ENCODE results near the gene PARP1. TPM values are rescaled to one million over a fixed set of nuclear protein-coding genes. Genes with fewer than 3 reads are reported as not detected.

Gene PARP1
- total RNA-seq, 5 donors from 2014 or later (not counting 1 experiment from before 2014, with no cell fraction given) = 79.1 to 133 (median 105) TPM

DNA sequence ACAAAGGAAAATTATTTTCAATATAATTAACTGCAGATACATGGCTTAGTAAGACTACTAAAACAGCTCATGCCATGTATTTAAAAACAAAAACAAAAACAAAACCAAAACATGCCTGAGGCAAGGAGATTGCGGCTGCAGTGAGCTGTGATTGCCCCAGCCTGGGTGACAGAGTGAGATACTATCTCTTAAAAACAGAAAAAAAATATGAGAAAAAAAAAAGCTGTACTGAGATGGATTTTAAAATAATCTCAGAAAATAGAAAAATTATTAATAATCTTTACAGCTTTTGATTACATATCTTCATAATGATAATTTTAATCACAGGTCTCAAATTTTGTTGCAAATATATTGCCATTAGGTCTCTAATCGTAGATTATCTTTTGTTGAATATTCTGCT is 74.9 kb downstream of the PARP1 start:
- DNase-seq (peak in 2 of 35 experiments; percentile 3 to 18), ATAC-seq (replicated peaks in 1 of 4) (peak in 2 of 4 experiments; percentile 32 to 47)
- Histone ChIP-seq H3K27me3 (replicated peaks in 1 of 2; ENCODE audit: control insufficient read depth in 2 of 2, extremely low read depth in 1 of 2, insufficient read depth in 2 of 2, low read length in 1 of 2) (no peaks in the 10 kb centered on the region), H3K36me3 (ENCODE audit: control insufficient read depth in 2 of 2, extremely low read depth in 1 of 2, insufficient read depth in 1 of 2, low read length in 1 of 2) (no peaks in the 10 kb centered on the region), H3K27ac (ENCODE audit: low read length) (no peak overlapping the region), H3K4me1 (ENCODE audit: control insufficient read depth in 1 of 2, extremely low read depth in 1 of 2, insufficient read depth in 2 of 2, low read length in 2 of 2) (peaks cover 0 to 2% of the 10 kb centered on the region in 2 experiments), H3K4me3 (ENCODE audit: control insufficient read depth in 1 of 2, extremely low read depth in 1 of 2, low read length in 1 of 2) (no peak overlapping the region), H3K9me3 (no peaks in the 10 kb centered on the region)
- Mint-ChIP-seq H3K9me3 (no peaks in the 10 kb centered on the region), H3K27me3 (no peaks in the 10 kb centered on the region), H3K27ac (no peak overlapping the region), H3K4me1 (peaks cover 0 to 8% (median 6%) of the 10 kb centered on the region in 3 donors), H3K4me3 (peak overlapping the region; percentile 11 to 45 (median 34)), H3K36me3 (no peaks in the 10 kb centered on the region)
- no CpG with 5 or more reads among the region's 2 CpGs for WGBS (ENCODE audit: insufficient coverage)
- CTCF ChIA-PET = interaction anchor here (0.6 to 2.8 kb wide), 12 partner anchors 9 to 907 kb away, joined by 3 to 16 read pairs (median 4); partner anchors contain the start of genes LIN9 (in 1 of the 2) and PARP1 (in 1 of the 2)
- POLR2A ChIA-PET = interaction anchor here (0.7 kb wide), 3 partner anchors 40 to 1902 kb away, joined by 3 to 5 read pairs (median 4); no protein-coding TSS in a partner anchor

DNA sequence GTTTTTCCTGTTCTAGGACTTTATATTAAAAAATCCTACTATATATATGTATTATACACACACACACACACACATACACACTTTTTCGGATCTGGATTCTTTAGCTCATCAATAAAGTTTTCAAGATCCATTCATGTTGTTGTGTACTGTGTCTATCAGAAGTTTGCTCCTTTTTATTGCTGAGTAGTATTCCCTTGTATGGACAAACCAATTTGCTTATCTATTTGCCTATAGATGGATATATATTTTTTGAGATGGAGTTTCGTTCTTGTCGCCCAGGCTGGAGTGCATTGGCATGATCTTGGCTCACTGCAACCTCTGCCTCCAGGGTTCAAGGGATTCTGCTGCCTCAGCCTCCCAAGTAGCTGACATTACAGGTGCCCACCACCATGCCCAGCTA is 78.7 kb downstream of the PARP1 start:
- peaks cover 0 to 5% of the 10 kb centered on the region in 2 donors for H3K27me3 Mint-ChIP-seq
- H3K27ac Mint-ChIP-seq = no peak overlapping the region
- H3K27me3 ChIP-seq (replicated peaks in 1 of 2; ENCODE audit: control insufficient read depth in 2 of 2, extremely low read depth in 1 of 2, insufficient read depth in 2 of 2, low read length in 1 of 2) = peaks cover 0 to 4% of the 10 kb centered on the region in 2 experiments
- no peaks in the 10 kb centered on the region for H3K9me3 ChIP-seq
- ATAC-seq (replicated peaks in 1 of 4) = no peak
- H3K4me1 Mint-ChIP-seq = peaks cover 0 to 8% (median 6%) of the 10 kb centered on the region in 3 donors
- WGBS (ENCODE audit: insufficient coverage) = no CpG with 5 or more reads among the region's 3 CpGs
- ChIA-PET POLR2A (no interaction called here), CTCF (interaction anchor here in 1 of 2 donors (0.5 kb wide), 1 partner anchor 80 kb away, joined by 4 read pairs; no protein-coding TSS in a partner anchor)
- H3K27ac ChIP-seq (ENCODE audit: low read length) = no peak overlapping the region
- no peaks in the 10 kb centered on the region for H3K36me3 Mint-ChIP-seq
- DNase-seq = no peak
- no peaks in the 10 kb centered on the region for H3K9me3 Mint-ChIP-seq
- H3K4me1 ChIP-seq (ENCODE audit: control insufficient read depth in 1 of 2, extremely low read depth in 1 of 2, insufficient read depth in 2 of 2, low read length in 2 of 2) = peaks cover 0 to 2% of the 10 kb centered on the region in 2 experiments
- no peak overlapping the region for H3K4me3 Mint-ChIP-seq
- H3K36me3 ChIP-seq (ENCODE audit: control insufficient read depth in 2 of 2, extremely low read depth in 1 of 2, insufficient read depth in 1 of 2, low read length in 1 of 2) = no peaks in the 10 kb centered on the region
- no peak overlapping the region for H3K4me3 ChIP-seq (ENCODE audit: control insufficient read depth in 1 of 2, extremely low read depth in 1 of 2, low read length in 1 of 2)

DNA sequence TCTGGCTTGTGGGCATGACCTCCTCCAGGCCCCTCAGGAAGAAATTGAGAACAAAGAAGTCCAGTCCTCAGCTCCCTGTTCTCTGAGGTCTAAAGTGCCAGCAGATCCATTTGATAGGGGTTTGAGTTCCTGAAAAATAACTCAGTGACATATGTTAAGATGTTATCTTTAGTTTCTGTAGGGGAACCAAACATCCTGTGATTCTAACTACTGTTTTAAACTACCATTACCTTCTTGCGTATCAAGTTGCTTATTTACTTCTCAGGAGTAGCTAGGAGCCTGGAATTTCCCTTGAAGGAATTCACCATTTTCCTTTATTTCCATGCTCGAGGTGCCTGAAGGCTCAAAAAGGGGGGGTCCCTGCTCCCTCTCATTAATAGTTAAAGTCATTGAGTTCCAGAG is 80.1 kb downstream of the PARP1 start:
- H3K9me3 ChIP-seq = no peaks in the 10 kb centered on the region
- peaks cover 0 to 5% of the 10 kb centered on the region in 2 experiments for H3K27me3 ChIP-seq (replicated peaks in 1 of 2; ENCODE audit: control insufficient read depth in 2 of 2, extremely low read depth in 1 of 2, insufficient read depth in 2 of 2, low read length in 1 of 2)
- no peak overlapping the region for H3K4me3 ChIP-seq (ENCODE audit: control insufficient read depth in 1 of 2, extremely low read depth in 1 of 2, low read length in 1 of 2)
- no peaks in the 10 kb centered on the region for H3K36me3 ChIP-seq (ENCODE audit: control insufficient read depth in 2 of 2, extremely low read depth in 1 of 2, insufficient read depth in 1 of 2, low read length in 1 of 2)
- Mint-ChIP-seq H3K9me3 (no peaks in the 10 kb centered on the region), H3K27me3 (peaks cover 0 to 5% of the 10 kb centered on the region in 2 donors), H3K27ac (no peak overlapping the region), H3K4me3 (no peak overlapping the region), H3K36me3 (no peaks in the 10 kb centered on the region), H3K4me1 (peaks cover 0 to 2% (median 0%) of the 10 kb centered on the region in 3 donors)
- ChIA-PET CTCF (no interaction called here), POLR2A (no interaction called here)
- ATAC-seq (replicated peaks in 1 of 4) (no peak), DNase-seq (no peak)
- WGBS (ENCODE audit: insufficient coverage) = 57% methylated on average over 1 of the region's 2 CpGs
- H3K4me1 ChIP-seq (ENCODE audit: control insufficient read depth in 1 of 2, extremely low read depth in 1 of 2, insufficient read depth in 2 of 2, low read length in 2 of 2) = no peaks in the 10 kb centered on the region
- H3K27ac ChIP-seq (ENCODE audit: low read length) = no peak overlapping the region

DNA sequence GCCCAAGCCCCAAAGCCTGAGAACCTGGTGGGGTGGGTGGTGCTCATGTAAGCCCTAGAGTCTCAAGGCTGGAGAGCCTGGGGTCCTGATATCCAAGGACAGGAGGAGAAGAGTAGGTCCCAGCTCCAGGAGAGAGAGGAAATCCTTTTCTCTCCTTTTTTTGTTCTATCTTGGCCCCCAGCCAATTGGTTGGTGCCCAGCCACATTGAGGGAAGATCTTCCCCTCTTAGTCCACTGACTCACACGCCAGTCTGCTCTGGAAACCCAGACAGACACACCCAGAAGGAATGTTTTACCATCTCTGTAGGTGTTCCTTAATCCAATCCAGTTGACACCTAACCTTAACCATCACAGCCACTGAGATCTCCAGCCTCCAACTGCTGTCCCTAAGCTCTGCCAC is 82.7 kb downstream of the PARP1 start:
- 33% methylated on average over 1 of the region's 1 CpG for WGBS (ENCODE audit: insufficient coverage)
- Histone ChIP-seq H3K27ac (ENCODE audit: low read length) (no peak overlapping the region), H3K4me1 (ENCODE audit: control insufficient read depth in 1 of 2, extremely low read depth in 1 of 2, insufficient read depth in 2 of 2, low read length in 2 of 2) (no peaks in the 10 kb centered on the region), H3K36me3 (ENCODE audit: control insufficient read depth in 2 of 2, extremely low read depth in 1 of 2, insufficient read depth in 1 of 2, low read length in 1 of 2) (no peaks in the 10 kb centered on the region), H3K9me3 (no peaks in the 10 kb centered on the region), H3K27me3 (replicated peaks in 1 of 2; ENCODE audit: control insufficient read depth in 2 of 2, extremely low read depth in 1 of 2, insufficient read depth in 2 of 2, low read length in 1 of 2) (peaks cover 0 to 20% of the 10 kb centered on the region in 2 experiments), H3K4me3 (ENCODE audit: control insufficient read depth in 1 of 2, extremely low read depth in 1 of 2, low read length in 1 of 2) (no peak overlapping the region)
- peaks cover 8% of the 10 kb centered on the region in 2 donors for H3K27me3 Mint-ChIP-seq
- H3K4me3 Mint-ChIP-seq = no peak overlapping the region
- no peaks in the 10 kb centered on the region for H3K9me3 Mint-ChIP-seq
- no peaks in the 10 kb centered on the region for H3K36me3 Mint-ChIP-seq
- no peak overlapping the region for H3K27ac Mint-ChIP-seq
- ChIA-PET CTCF (interaction anchor here in 1 of 2 donors (0.6 kb wide), 1 partner anchor 10 kb away, joined by 4 read pairs; no protein-coding TSS in a partner anchor), POLR2A (interaction anchor here in 1 of 2 donors (0.5 kb wide), 1 partner anchor 854 kb away, joined by 8 read pairs; no protein-coding TSS in a partner anchor)
- DNase-seq (no peak), ATAC-seq (replicated peaks in 1 of 4) (no peak)
- H3K4me1 Mint-ChIP-seq = no peaks in the 10 kb centered on the region

DNA sequence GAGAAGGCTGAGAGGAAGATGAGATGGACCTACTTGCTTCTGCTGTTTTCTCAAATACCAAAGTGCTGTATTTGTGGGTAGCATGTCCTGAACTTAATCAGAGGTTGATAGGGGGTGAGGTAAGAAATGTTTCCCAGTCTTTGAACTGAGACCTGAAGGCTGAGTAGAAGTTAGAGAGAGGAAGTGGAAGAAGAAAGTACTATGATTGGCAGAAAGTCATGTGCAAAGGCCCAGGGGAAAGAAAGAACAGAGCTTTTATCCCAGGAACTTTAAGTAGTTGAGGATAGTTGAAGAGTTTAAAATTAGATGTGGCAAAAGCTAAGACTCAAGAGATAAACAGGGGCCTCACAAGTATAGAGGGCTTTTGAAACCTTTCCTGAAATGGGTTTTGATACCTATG is 83.4 kb downstream of the PARP1 start:
- H3K36me3 Mint-ChIP-seq = no peaks in the 10 kb centered on the region

DNA sequence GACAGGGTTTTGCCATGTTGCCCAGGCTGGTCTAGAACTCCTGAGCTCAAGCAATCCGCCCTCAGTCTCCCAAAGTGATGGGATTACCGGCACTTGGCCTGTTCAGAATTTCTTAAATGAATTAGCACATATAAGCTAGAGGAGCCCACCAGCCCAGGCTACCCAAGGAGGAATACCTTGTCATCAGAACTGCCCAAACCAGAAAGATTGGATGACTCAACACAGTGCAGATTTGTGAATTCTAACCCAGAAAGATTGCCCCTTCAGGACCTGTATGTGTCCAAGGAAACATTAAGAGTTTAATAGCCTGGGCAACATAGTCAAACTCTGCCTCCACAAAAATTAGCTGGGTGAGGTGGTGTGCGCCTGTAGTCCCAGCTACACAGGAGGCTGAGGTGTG is 84.9 kb downstream of the PARP1 start:
- H3K4me3 Mint-ChIP-seq = no peak overlapping the region
- CTCF ChIA-PET = no interaction called here
- DNase-seq (no peak), ATAC-seq (replicated peaks in 1 of 4) (no peak)
- H3K27ac Mint-ChIP-seq = no peak overlapping the region
- no peak overlapping the region for H3K4me3 ChIP-seq (ENCODE audit: control insufficient read depth in 1 of 2, extremely low read depth in 1 of 2, low read length in 1 of 2)
- no peaks in the 10 kb centered on the region for H3K9me3 Mint-ChIP-seq
- peaks cover 13 to 19% of the 10 kb centered on the region in 2 donors for H3K27me3 Mint-ChIP-seq
- POLR2A ChIA-PET = interaction anchor here in 1 of 2 donors (0.6 kb wide), 1 partner anchor 540 kb away, joined by 3 read pairs; no protein-coding TSS in a partner anchor
- no peaks in the 10 kb centered on the region for H3K9me3 ChIP-seq
- WGBS (ENCODE audit: insufficient coverage) = 86% methylated on average over 1 of the region's 3 CpGs
- H3K4me1 ChIP-seq (ENCODE audit: control insufficient read depth in 1 of 2, extremely low read depth in 1 of 2, insufficient read depth in 2 of 2, low read length in 2 of 2) = no peaks in the 10 kb centered on the region
- no peaks in the 10 kb centered on the region for H3K4me1 Mint-ChIP-seq
- H3K36me3 Mint-ChIP-seq = no peaks in the 10 kb centered on the region
- no peaks in the 10 kb centered on the region for H3K36me3 ChIP-seq (ENCODE audit: control insufficient read depth in 2 of 2, extremely low read depth in 1 of 2, insufficient read depth in 1 of 2, low read length in 1 of 2)
- peaks cover 0 to 30% of the 10 kb centered on the region in 2 experiments for H3K27me3 ChIP-seq (replicated peaks in 1 of 2; ENCODE audit: control insufficient read depth in 2 of 2, extremely low read depth in 1 of 2, insufficient read depth in 2 of 2, low read length in 1 of 2)
- H3K27ac ChIP-seq (ENCODE audit: low read length) = no peak overlapping the region

More for the DNA sequence above, 83.4 kb downstream of the PARP1 start:
- H3K4me3 ChIP-seq (ENCODE audit: control insufficient read depth in 1 of 2, extremely low read depth in 1 of 2, low read length in 1 of 2) = no peak overlapping the region
- DNase-seq (no peak), ATAC-seq (replicated peaks in 1 of 4) (no peak)
- Mint-ChIP-seq H3K4me1 (no peaks in the 10 kb centered on the region), H3K27me3 (peaks cover 9 to 11% of the 10 kb centered on the region in 2 donors), H3K27ac (no peak overlapping the region), H3K9me3 (no peaks in the 10 kb centered on the region), H3K4me3 (no peak overlapping the region)
- no peaks in the 10 kb centered on the region for H3K4me1 ChIP-seq (ENCODE audit: control insufficient read depth in 1 of 2, extremely low read depth in 1 of 2, insufficient read depth in 2 of 2, low read length in 2 of 2)
- no peaks in the 10 kb centered on the region for H3K9me3 ChIP-seq
- H3K27ac ChIP-seq (ENCODE audit: low read length) = no peak overlapping the region
- ChIA-PET CTCF (no interaction called here), POLR2A (no interaction called here)
- H3K27me3 ChIP-seq (replicated peaks in 1 of 2; ENCODE audit: control insufficient read depth in 2 of 2, extremely low read depth in 1 of 2, insufficient read depth in 2 of 2, low read length in 1 of 2) = peaks cover 0 to 23% of the 10 kb centered on the region in 2 experiments
- no peaks in the 10 kb centered on the region for H3K36me3 ChIP-seq (ENCODE audit: control insufficient read depth in 2 of 2, extremely low read depth in 1 of 2, insufficient read depth in 1 of 2, low read length in 1 of 2)

Measured in T-cell (primary cell).